Measurements from ENCODE around the gene PFKFB2. TPM values are rescaled to one million over a fixed set of nuclear protein-coding genes. Genes with fewer than 3 reads are reported as not detected.

PFKFB2 gene
- total RNA-seq, 1 donor from 2014 or later, result 10.1 TPM

DNA sequence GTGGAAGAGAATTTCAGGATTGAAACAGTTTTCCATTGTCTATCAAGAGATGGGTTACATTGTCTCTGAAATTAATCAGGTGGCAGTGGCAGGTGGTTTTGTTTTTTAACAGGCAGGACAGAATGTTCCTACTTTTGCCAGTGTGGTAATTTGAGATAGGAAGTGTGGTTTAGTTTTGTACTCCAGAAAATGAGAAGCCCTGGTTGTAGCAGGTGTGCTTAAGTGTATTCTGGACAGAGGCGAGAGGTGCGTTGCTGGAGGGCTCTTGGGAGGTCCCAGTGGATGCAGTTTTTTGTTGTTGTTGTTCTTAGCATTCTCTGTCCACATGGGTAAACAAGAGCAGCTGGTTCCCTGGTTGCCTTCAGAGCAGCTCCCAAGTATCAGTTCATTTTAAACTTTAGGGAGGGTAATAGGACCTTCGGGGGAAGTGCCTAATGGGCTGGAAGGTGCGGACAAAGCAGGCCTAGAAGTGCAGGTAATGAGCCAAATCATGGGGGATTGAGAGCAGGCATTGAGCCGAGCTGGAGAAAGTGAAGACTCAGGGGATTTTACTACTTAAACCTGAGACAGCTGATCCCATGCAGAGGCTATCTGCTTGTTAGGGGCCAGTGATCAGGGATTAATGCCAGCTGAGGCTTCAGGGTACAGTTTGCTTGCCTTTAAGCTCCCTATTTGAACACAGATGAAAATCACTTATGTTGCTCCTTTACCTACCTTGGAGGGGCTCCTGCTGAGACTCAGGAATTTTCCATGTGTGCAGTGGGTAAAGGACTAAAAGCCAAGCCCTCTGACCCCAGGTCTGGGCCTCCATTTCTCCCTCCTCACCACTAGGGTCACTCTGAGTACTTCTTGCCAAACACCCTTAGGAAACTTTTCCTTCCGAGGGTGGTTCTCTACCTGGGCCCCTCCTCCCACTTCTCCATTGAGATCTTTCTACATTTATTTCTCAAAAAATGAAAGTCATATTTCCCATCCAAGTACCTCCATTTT is 6.1 kb downstream of the PFKFB2 start:
- CTCF ChIA-PET, result interaction anchor here (1.7 kb wide), 1 partner anchor 10 kb away, joined by 4 read pairs; no protein-coding TSS in a partner anchor
- DNase-seq (no peak), ATAC-seq (ENCODE audit: low read depth) (no peak)
- no peak overlapping the region for H3K27ac Mint-ChIP-seq
- peaks cover 36% of the 10 kb centered on the region for H3K36me3 Mint-ChIP-seq (ENCODE audit: low read depth)
- intact Hi-C loops (cut with micrococcal nuclease), result no loop called here
- no peaks in the 10 kb centered on the region for H3K27me3 Mint-ChIP-seq
- peaks cover 19% of the 10 kb centered on the region for H3K4me1 Mint-ChIP-seq
- H3K9me3 Mint-ChIP-seq, result no peaks in the 10 kb centered on the region
- POLR2A ChIA-PET, result no interaction called here
- no peak overlapping the region for H3K4me3 Mint-ChIP-seq
- TF ChIP-seq, protein P1, sequence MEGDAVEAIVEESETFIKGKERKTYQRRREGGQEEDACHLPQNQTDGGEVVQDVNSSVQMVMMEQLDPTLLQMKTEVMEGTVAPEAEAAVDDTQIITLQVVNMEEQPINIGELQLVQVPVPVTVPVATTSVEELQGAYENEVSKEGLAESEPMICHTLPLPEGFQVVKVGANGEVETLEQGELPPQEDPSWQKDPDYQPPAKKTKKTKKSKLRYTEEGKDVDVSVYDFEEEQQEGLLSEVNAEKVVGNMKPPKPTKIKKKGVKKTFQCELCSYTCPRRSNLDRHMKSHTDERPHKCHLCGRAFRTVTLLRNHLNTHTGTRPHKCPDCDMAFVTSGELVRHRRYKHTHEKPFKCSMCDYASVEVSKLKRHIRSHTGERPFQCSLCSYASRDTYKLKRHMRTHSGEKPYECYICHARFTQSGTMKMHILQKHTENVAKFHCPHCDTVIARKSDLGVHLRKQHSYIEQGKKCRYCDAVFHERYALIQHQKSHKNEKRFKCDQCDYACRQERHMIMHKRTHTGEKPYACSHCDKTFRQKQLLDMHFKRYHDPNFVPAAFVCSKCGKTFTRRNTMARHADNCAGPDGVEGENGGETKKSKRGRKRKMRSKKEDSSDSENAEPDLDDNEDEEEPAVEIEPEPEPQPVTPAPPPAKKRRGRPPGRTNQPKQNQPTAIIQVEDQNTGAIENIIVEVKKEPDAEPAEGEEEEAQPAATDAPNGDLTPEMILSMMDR (IDR thresholded peaks at IDR 0.05), result no peak

DNA sequence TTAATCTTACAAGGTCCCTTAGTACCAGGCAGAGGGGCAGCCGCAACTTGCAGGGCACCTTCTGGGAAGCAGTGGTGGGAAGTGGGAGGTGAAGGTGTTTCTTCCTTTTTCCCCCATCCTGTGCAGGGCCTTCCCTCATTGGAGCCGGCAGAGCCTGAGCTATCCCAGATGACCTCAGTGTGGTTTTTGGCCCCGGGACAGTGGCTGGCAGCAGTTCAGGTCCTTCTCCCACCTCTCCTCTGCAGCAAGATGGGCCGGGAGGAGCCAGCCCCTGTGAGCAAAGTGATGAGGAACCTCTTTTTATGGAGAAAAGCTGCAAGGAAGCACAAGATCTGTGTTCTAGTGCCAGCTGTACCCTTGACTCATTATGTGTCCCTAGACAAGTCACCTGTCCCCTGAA is 6.8 kb downstream of the PFKFB2 start:
- intact Hi-C loops (cut with micrococcal nuclease), result no loop called here
- DNase-seq (no peak), ATAC-seq (ENCODE audit: low read depth) (no peak)
- no peak overlapping the region for H3K4me3 Mint-ChIP-seq
- no peaks in the 10 kb centered on the region for H3K9me3 Mint-ChIP-seq
- H3K27ac Mint-ChIP-seq, result no peak overlapping the region
- POLR2A ChIA-PET, result no interaction called here
- TF ChIP-seq, protein P1 (IDR thresholded peaks at IDR 0.05), result no peak
- H3K4me1 Mint-ChIP-seq, result peaks cover 12% of the 10 kb centered on the region
- CTCF ChIA-PET, result interaction anchor here (0.7 kb wide), 2 partner anchors 17 to 24 kb away, joined by 3 read pairs; no protein-coding TSS in a partner anchor
- H3K27me3 Mint-ChIP-seq, result no peaks in the 10 kb centered on the region
- peaks cover 43% of the 10 kb centered on the region for H3K36me3 Mint-ChIP-seq (ENCODE audit: low read depth)

DNA sequence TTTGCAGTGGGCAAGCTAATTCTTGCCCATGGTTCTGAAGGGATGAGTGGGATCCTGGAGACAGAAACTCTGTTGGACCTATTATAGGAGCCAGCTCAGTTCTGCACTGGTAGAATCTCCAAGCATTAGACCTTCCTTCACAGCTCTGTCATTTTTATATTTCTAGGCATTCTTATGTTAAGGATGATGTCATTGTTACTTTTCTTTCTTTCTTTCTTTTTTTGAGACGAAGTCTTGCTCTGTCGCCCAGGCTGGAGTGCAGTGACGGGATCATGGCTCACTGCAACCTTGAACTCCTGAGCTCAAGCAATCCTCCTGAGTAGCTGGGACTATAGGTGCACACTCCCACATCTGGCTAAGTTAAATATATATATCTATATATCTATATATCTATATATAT is 7.5 kb downstream of the PFKFB2 start:
- DNase-seq (no peak), ATAC-seq (ENCODE audit: low read depth) (no peak)
- no peaks in the 10 kb centered on the region for H3K9me3 Mint-ChIP-seq
- intact Hi-C loops (cut with micrococcal nuclease), result no loop called here
- TF ChIP-seq, protein P1 (IDR thresholded peaks at IDR 0.05), result no peak
- ChIA-PET POLR2A (no interaction called here), CTCF (interaction anchor here (0.7 kb wide), 2 partner anchors 16 to 24 kb away, joined by 3 read pairs; no protein-coding TSS in a partner anchor)
- peaks cover 7% of the 10 kb centered on the region for H3K4me1 Mint-ChIP-seq
- H3K36me3 Mint-ChIP-seq (ENCODE audit: low read depth), result peaks cover 47% of the 10 kb centered on the region
- H3K27ac Mint-ChIP-seq, result no peak overlapping the region
- H3K4me3 Mint-ChIP-seq, result no peak overlapping the region
- no peaks in the 10 kb centered on the region for H3K27me3 Mint-ChIP-seq

DNA sequence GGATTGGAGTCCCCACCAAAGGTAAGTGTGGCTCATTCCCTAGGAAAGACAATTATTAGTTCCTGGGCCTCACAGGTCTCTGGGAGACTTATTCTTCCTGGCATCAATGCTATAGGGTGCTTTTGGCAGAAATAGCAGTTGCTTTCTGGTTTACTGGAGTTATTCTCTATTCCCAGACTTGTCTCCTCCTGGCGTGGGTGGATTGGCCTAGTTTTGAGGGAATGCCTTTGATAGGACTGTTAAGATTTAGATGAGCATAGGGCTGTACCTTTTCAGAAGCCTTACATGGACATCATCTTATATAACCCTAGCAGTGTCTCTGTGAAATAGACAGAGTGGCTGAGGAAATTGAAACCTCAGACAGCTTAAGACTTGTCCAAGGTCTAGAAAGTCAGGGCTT is 9.0 kb downstream of the PFKFB2 start:
- Mint-ChIP-seq H3K4me1 (peaks cover 4% of the 10 kb centered on the region), H3K27me3 (no peaks in the 10 kb centered on the region), H3K36me3 (ENCODE audit: low read depth) (peaks cover 54% of the 10 kb centered on the region), H3K9me3 (no peaks in the 10 kb centered on the region), H3K27ac (no peak overlapping the region), H3K4me3 (no peak overlapping the region)
- ATAC-seq (ENCODE audit: low read depth) (no peak), DNase-seq (no peak)
- ChIA-PET CTCF (no interaction called here), POLR2A (no interaction called here)
- TF ChIP-seq, protein P1 (IDR thresholded peaks at IDR 0.05), result no peak
- intact Hi-C loops (cut with micrococcal nuclease), result no loop called here

DNA sequence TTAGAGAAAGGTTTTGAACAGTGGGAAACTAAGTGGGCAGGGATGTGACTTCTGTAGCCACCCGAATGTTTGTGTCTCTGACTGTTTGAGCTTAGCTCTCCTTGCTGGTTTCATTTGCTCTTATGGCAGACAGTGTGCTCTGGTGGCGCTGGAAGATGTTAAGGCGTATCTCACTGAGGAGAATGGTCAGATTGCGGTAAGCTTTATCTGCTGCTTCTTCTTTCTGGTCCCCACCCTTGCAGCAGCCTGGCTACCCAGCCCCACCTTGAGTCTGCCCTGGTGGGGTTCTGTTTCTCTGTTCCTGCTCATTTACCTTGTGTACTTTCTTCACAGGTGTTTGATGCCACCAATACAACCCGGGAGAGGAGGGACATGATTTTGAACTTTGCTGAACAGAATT is 9.9 kb downstream of the PFKFB2 start:
- H3K4me1 Mint-ChIP-seq, result peaks cover 4% of the 10 kb centered on the region
- no peaks in the 10 kb centered on the region for H3K27me3 Mint-ChIP-seq
- H3K9me3 Mint-ChIP-seq, result no peaks in the 10 kb centered on the region
- no peak overlapping the region for H3K27ac Mint-ChIP-seq
- intact Hi-C loops (cut with micrococcal nuclease), result no loop called here
- TF ChIP-seq, protein P1 (IDR thresholded peaks at IDR 0.05), result no peak
- CTCF ChIA-PET, result interaction anchor here (1.4 kb wide), 1 partner anchor 12 kb away, joined by 3 read pairs; no protein-coding TSS in a partner anchor
- DNase-seq (no peak), ATAC-seq (ENCODE audit: low read depth) (no peak)
- POLR2A ChIA-PET, result no interaction called here
- H3K4me3 Mint-ChIP-seq, result no peak overlapping the region
- H3K36me3 Mint-ChIP-seq (ENCODE audit: low read depth), result peaks cover 63% of the 10 kb centered on the region

All from activated B cell treated with CpG ODN at 0.5 μM for 24 hours (primary cell).